ENCODE data around the gene PDLIM3. TPM values are rescaled to one million over a fixed set of nuclear protein-coding genes. Genes with fewer than 3 reads are reported as not detected.
A peak's percentile ranks its signal among the peaks of the same experiment; 100 is the strongest.

The PDLIM3 gene
- total and polyA plus RNA-seq, 2 of the 13 experiments (the other 11 are each of a cell fraction or from before 2014, with no cell fraction given): 5.9 to 14.0 TPM

GRCh38 chr4:185504098-185505047, 30.9 kb downstream of the PDLIM3 start (continued):
- TF ChIP-seq ATF7 (IDR thresholded peaks at IDR 0.05) (no peak), ATF7 (CRISPR knock-in tag; IDR thresholded peaks at IDR 0.05) (0 out of 2 replicates have a peak, but pooled peaks have one; percentile 41), CSRNP2 (CRISPR knock-in tag; conservative IDR thresholded peaks at IDR 0.05; ENCODE audit: low read depth) (no peak), KLF15 (CRISPR knock-in tag; IDR thresholded peaks at IDR 0.05; ENCODE audit: borderline replicate concordance) (no peak), NFE2L2 (IDR thresholded peaks at IDR 0.05; ENCODE audit: low read length) (peak; percentile 92), TOPORS (CRISPR knock-in tag; IDR thresholded peaks at IDR 0.05) (no peak), NAIF1 (CRISPR knock-in tag; IDR thresholded peaks at IDR 0.05; ENCODE audit: borderline replicate concordance) (no peak), ZNF598 (CRISPR knock-in tag; IDR thresholded peaks at IDR 0.05; ENCODE audit: borderline replicate concordance) (no peak), ZBTB20 (CRISPR knock-in tag; IDR thresholded peaks at IDR 0.05; ENCODE audit: borderline replicate concordance, low read depth) (no peak; the same call in 1 of the 2 replicates), CERS6 (CRISPR knock-in tag; IDR thresholded peaks at IDR 0.05) (no peak), ZNF782 (CRISPR knock-in tag; IDR thresholded peaks at IDR 0.05; ENCODE audit: borderline replicate concordance) (no peak), FUBP1 (CRISPR knock-in tag; IDR thresholded peaks at IDR 0.05; ENCODE audit: borderline replicate concordance) (no peak), ZC3H4 (CRISPR knock-in tag; IDR thresholded peaks at IDR 0.05; ENCODE audit: borderline replicate concordance) (no peak), TEAD2 (CRISPR knock-in tag; IDR thresholded peaks at IDR 0.05) (no peak), MTF2 (CRISPR knock-in tag; IDR thresholded peaks at IDR 0.05; ENCODE audit: borderline replicate concordance) (no peak), AGO2 (optimal IDR thresholded peaks at IDR 0.05; ENCODE audit: low read depth, low read length) (no peak), KAT8 (CRISPR knock-in tag; IDR thresholded peaks at IDR 0.05) (peak; percentile 67), ATF5 (CRISPR knock-in tag; IDR thresholded peaks at IDR 0.05; ENCODE audit: low read depth) (no peak), ATF4 (CRISPR knock-in tag; IDR thresholded peaks at IDR 0.05) (peak in 1 of 2 experiments; percentile 99; a peak in 2 of 4 replicates), NPAS2 (CRISPR knock-in tag; IDR thresholded peaks at IDR 0.05; ENCODE audit: borderline replicate concordance) (no peak), SMYD3 (CRISPR knock-in tag; IDR thresholded peaks at IDR 0.05) (no peak), SRSF1 (optimal IDR thresholded peaks at IDR 0.05; ENCODE audit: low read depth, low read length) (no peak), ZNF431 (CRISPR knock-in tag; IDR thresholded peaks at IDR 0.05; ENCODE audit: borderline replicate concordance, low read depth) (no peak)
